HepG2 (cell line): ENCODE results near the gene LRTM2. TPM values are rescaled to one million over a fixed set of nuclear protein-coding genes. Genes with fewer than 3 reads are reported as not detected.

Experiments
- ATAC-seq: fragments of 200-7000 bp; cut with Tn5 transposase; 3 replicates; pipeline ENCODE4 v1.9.1; 2020; ENCODE audit warnings: mild to moderate bottlenecking, moderate library complexity
- BruUV-seq: library from RNA; stranded (reverse); fragments of 400-500 nt; replicated peaks from 2 replicates; lab custom pipeline; 2021; lab: Mats Ljungman, UMichigan
- CTCF ChIA-PET: fragments of 300-600 bp; formaldehyde crosslinking; extraction: SDS; loops from one replicate; lab custom pipeline; 2021; ENCODE audit warnings: low total read pairs, inconsistent platforms, low intra/inter-chr PET ratio; lab: Yijun Ruan, JAX
- POLR2A ChIA-PET: fragments of 350-600 bp; sonication (Branson Sonifier 250); formaldehyde crosslinking; loops from one replicate; lab custom pipeline; 2020; ENCODE audit warnings: antibody characterized with exemption, inconsistent platforms; lab: Yijun Ruan, JAX
- DNase-seq: peaks from one replicate; pipeline ENCODE4 v3.0.0-alpha.2; 2015; ENCODE audit warnings: low spot score
- FAIRE-seq: peaks from 3 replicates; lab custom pipeline; 2011; peaks lifted over from hg19 to GRCh38; lab: Jason Lieb, UNC
- H2AFZ ChIP-seq: one replicate; pipeline ENCODE4 v1.6.1; 2011; ENCODE audit warnings: low read length, inconsistent platforms
- H3K27ac ChIP-seq: fragments of 300-600 bp; 3 replicates; pipeline ENCODE4 v1.8.0; 2011; ENCODE audit warnings: mixed run types, mild to moderate bottlenecking, mixed read lengths, low read length, inconsistent platforms; ENCODE audit not compliant: insufficient read depth; ENCODE audit errors: extremely low read length
- H3K27me3 ChIP-seq, 2 experiments: fragments of 200-600 bp in 1 of 2; 2 replicates in 1 of 2; 3 replicates in 1 of 2; pipeline versions ENCODE4 v1.6.0 to v1.8.0; 2011; ENCODE audit warnings: low read length in 2 of 2, mild to moderate bottlenecking in 2 of 2, moderate library complexity in 2 of 2, inconsistent platforms in 1 of 2; ENCODE audit not compliant: insufficient read depth in 2 of 2, control insufficient read depth in 1 of 2
- H3K36me3 ChIP-seq, 2 experiments: fragments of 200-600 bp in 1 of 2; replicated peaks in 1 of 2; 2 replicates in 1 of 2; 3 replicates in 1 of 2; pipeline versions ENCODE4 v1.5.1 to v1.8.0; 2011; ENCODE audit warnings: low read length in 2 of 2, inconsistent platforms in 1 of 2; ENCODE audit not compliant: insufficient read depth in 2 of 2, control insufficient read depth in 1 of 2
- H3K4me1 ChIP-seq: 2 replicates; pipeline ENCODE4 v1.5.1; 2012; ENCODE audit warnings: low read length, inconsistent platforms; ENCODE audit not compliant: insufficient read depth
- H3K4me2 ChIP-seq: 2 replicates; pipeline ENCODE4 v1.6.0; 2011; ENCODE audit warnings: low read depth, low read length, inconsistent platforms
- H3K4me3 ChIP-seq, 3 experiments: fragments of 200-600 bp in 1 of 3; sonication (generic), shearing (Covaris generic) in 1 of 3; replicated peaks in 1 of 3; 2 replicates each; pipeline ENCODE4 v1.5.1; 2011 to 2016; ENCODE audit warnings: low read length in 3 of 3, inconsistent platforms in 2 of 3, low read depth in 2 of 3, mild to moderate bottlenecking in 2 of 3, control low read depth in 1 of 3, mixed read lengths in 1 of 3; ENCODE audit not compliant: insufficient read depth in 1 of 3
- H3K79me2 ChIP-seq: one replicate; pipeline ENCODE4 v1.6.1; 2011; ENCODE audit warnings: low read length, inconsistent platforms; ENCODE audit not compliant: insufficient read depth
- H3K9ac ChIP-seq: 2 replicates; pipeline ENCODE4 v1.6.0; 2011; ENCODE audit warnings: mild to moderate bottlenecking, low read depth, low read length, inconsistent platforms; ENCODE audit not compliant: insufficient read depth
- H3K9me3 ChIP-seq: 2 replicates; pipeline ENCODE4 v1.5.1; 2012; ENCODE audit warnings: mild to moderate bottlenecking, low read length
- H4K20me1 ChIP-seq: 2 replicates; pipeline ENCODE4 v1.6.0; 2011; ENCODE audit warnings: inconsistent platforms, mild to moderate bottlenecking, low read length, moderate library complexity; ENCODE audit not compliant: insufficient read depth
- CCDC6 ChIP-seq: sonication (generic); formaldehyde crosslinking; IDR thresholded peaks from 2 replicates; pipeline ENCODE4 v1.8.1; 2022; ENCODE audit warnings: mild to moderate bottlenecking, missing genetic modification reagents, moderate library complexity
- ESRRA ChIP-seq: sonication (generic); formaldehyde crosslinking; IDR thresholded peaks from 2 replicates; pipeline ENCODE4 v1.5.1; 2020; ENCODE audit warnings: mild to moderate bottlenecking, low read depth, missing genetic modification reagents
- MAZ ChIP-seq, 2 experiments: sonication (generic) in 1 of 2; formaldehyde crosslinking in 1 of 2; IDR thresholded peaks; 2 replicates each; pipeline versions ENCODE4 v1.5.0 to v1.6.1; 2012 to 2020; ENCODE audit warnings: low read depth in 2 of 2, mild to moderate bottlenecking in 2 of 2, borderline replicate concordance in 1 of 2, improper control_type of control experiment in 1 of 2, low read length in 1 of 2, missing genetic modification reagents in 1 of 2, moderate library complexity in 1 of 2
- NCOA5 ChIP-seq: sonication (generic); formaldehyde crosslinking; IDR thresholded peaks from 2 replicates; pipeline ENCODE4 v1.4.0; 2020; ENCODE audit warnings: missing genetic modification reagents
- PAWR ChIP-seq: sonication (generic); formaldehyde crosslinking; IDR thresholded peaks from 2 replicates; pipeline ENCODE4 v1.4.0; 2020; ENCODE audit warnings: missing genetic modification reagents, mild to moderate bottlenecking, borderline replicate concordance
- RARA ChIP-seq: IDR thresholded peaks from 2 replicates; pipeline ENCODE4 v1.6.1; 2016; ENCODE audit warnings: missing genetic modification reagents, missing compliant biosample characterization
- RFXAP ChIP-seq: sonication (generic); formaldehyde crosslinking; IDR thresholded peaks from 2 replicates; pipeline ENCODE4 v1.4.0; 2020; ENCODE audit warnings: missing genetic modification reagents, borderline replicate concordance
- ZNF230 ChIP-seq: sonication (generic); formaldehyde crosslinking; IDR thresholded peaks from 2 replicates; pipeline ENCODE4 v1.4.0; 2020; ENCODE audit warnings: mild to moderate bottlenecking, missing genetic modification reagents
- ZNF326 ChIP-seq: sonication (generic); formaldehyde crosslinking; IDR thresholded peaks from 2 replicates; pipeline ENCODE4 v1.4.0; 2020; ENCODE audit warnings: missing genetic modification reagents, borderline replicate concordance
- ZNF816 ChIP-seq: sonication (generic); formaldehyde crosslinking; IDR thresholded peaks from 2 replicates; pipeline ENCODE4 v1.8.0; 2022; ENCODE audit warnings: missing genetic modification reagents, mild to moderate bottlenecking, borderline replicate concordance
- WGBS: methylation state at CpG from one replicate; pipeline ENCODE4 v1.1.6; 2017; ENCODE audit warnings: low lambda C conversion rate; 5-methylcytosine and 5-hydroxymethylcytosine counted together
- in situ Hi-C: cut with HindIII; loops from 2 replicates; pipeline ENCODE4 v1.10.0; 2017; ENCODE audit warnings: low pct_unique_long_range_greater_than_20kb; ENCODE audit not compliant: extremely low pct_ligation_motif_present
- intact Hi-C: fragments of 100-400 bp; cut with micrococcal nuclease; formaldehyde crosslinking; loops from one replicate; pipeline ENCODE4 v1.10.0; 2022; ENCODE audit not compliant: unreplicated experiment
- polyA plus RNA-seq, 8 experiments: library from polyadenylated mRNA; depleted of rRNA in 3 of 8; stranded (reverse) in 7 of 8; unstranded in 1 of 8; fragments of >200 nt; fragmentation: Illumina TruSeq in 4 of 8; extraction: Trizol in 4 of 8; gene quantifications; 2 replicates each; pipeline versions ENCODE4 v1.2.1 to v1.2.3, GENCODE V29; 2011 to 2016; ENCODE audit warnings: low read depth in 4 of 8, missing spikeins in 1 of 8, mixed read lengths in 1 of 8; ENCODE audit not compliant: insufficient read depth in 1 of 8
- total RNA-seq, 5 experiments: library from RNA; depleted of rRNA; stranded (reverse); fragments of >200 nt; fragmentation: Illumina TruSeq; extraction: Trizol; gene quantifications; 2 replicates each; pipeline ENCODE4 v1.2.3, GENCODE V29; 2016; ENCODE audit warnings: low read depth in 1 of 5
- TF ChIP-seq, protein P1 (sequence below): sonication (generic); formaldehyde crosslinking; IDR thresholded peaks from 2 replicates; pipeline ENCODE4 v1.4.0; 2020; ENCODE audit warnings: missing genetic modification reagents

Gene LRTM2
- total and polyA plus RNA-seq, 2 of the 13 experiments (the other 11 are each of a cell fraction or from before 2014, with no cell fraction given): 0.09 TPM; not detected in 1

GRCh38 chr12:1839464-1839863 is 19.1 kb downstream of the LRTM2 start:
- in situ Hi-C loops: no loop called here
- ChIA-PET CTCF (no interaction called here), POLR2A (interaction anchor here (1.0 kb wide), 1 partner anchor 18 kb away, joined by 3 read pairs; no protein-coding TSS in a partner anchor)
- Histone ChIP-seq H3K9ac (no peak overlapping the region), H3K27me3 (peaks cover 6 to 19% of the 10 kb centered on the region in 2 experiments), H3K4me2 (peak overlapping the region; percentile 34), H2AFZ (no peak overlapping the region), H3K4me3 (no peak overlapping the region), H3K4me1 (peaks cover 61% of the 10 kb centered on the region), H3K9me3 (no peaks in the 10 kb centered on the region), H3K36me3 (no peaks in the 10 kb centered on the region), H4K20me1 (no peaks in the 10 kb centered on the region), H3K27ac (no peak overlapping the region), H3K79me2 (no peaks in the 10 kb centered on the region)
- WGBS: 92% methylated on average over 10 of the region's 10 CpGs
- intact Hi-C loops: no loop called here
- no peak for DNase-seq
- no peak for FAIRE-seq
- TF ChIP-seq ZNF326: no peak
- TF ChIP-seq CCDC6 (CRISPR knock-in tag): no peak
- TF ChIP-seq, protein P1, sequence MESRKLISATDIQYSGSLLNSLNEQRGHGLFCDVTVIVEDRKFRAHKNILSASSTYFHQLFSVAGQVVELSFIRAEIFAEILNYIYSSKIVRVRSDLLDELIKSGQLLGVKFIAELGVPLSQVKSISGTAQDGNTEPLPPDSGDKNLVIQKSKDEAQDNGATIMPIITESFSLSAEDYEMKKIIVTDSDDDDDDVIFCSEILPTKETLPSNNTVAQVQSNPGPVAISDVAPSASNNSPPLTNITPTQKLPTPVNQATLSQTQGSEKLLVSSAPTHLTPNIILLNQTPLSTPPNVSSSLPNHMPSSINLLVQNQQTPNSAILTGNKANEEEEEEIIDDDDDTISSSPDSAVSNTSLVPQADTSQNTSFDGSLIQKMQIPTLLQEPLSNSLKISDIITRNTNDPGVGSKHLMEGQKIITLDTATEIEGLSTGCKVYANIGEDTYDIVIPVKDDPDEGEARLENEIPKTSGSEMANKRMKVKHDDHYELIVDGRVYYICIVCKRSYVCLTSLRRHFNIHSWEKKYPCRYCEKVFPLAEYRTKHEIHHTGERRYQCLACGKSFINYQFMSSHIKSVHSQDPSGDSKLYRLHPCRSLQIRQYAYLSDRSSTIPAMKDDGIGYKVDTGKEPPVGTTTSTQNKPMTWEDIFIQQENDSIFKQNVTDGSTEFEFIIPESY: no peak
- no peak for TF ChIP-seq NCOA5 (CRISPR knock-in tag)
- no peak for TF ChIP-seq ZNF816 (CRISPR knock-in tag)
- TF ChIP-seq RFXAP (CRISPR knock-in tag): no peak
- TF ChIP-seq RARA (CRISPR knock-in tag): no peak
- no peak for TF ChIP-seq MAZ (IDR thresholded peaks at IDR 0.05; ENCODE audit: borderline replicate concordance, low read depth, low read length)
- no peak for TF ChIP-seq MAZ (CRISPR knock-in tag; IDR thresholded peaks at IDR 0.05; ENCODE audit: low read depth)
- no peak for TF ChIP-seq ZNF230 (CRISPR knock-in tag)
- TF ChIP-seq PAWR (CRISPR knock-in tag): no peak
- no peak for TF ChIP-seq ESRRA
- no peak for ATAC-seq
- BruUV-seq: no TSS peak
